Measurements from ENCODE around the gene TSPAN11.

Gene TSPAN11

DNA sequence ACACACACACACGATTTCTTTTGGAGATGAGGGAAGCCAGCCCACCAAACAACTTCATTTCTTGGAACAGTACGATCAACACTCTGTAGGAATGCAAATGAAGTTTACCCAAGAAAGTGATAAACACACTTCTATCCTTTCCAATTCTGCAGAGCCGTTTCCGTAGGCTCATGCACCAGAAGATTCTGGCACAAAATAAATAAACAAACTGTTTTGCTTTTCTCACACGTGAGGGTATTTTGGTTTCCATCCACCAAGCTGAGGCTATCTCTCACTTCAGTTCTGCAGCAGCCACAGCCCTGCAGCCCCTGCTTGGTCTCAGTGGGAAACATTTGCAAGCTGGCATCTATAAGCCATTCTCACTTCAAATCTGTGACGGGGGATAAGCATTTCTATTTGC is 15.3 kb upstream of the TSPAN11 start:
- no peak for DNase-seq (ENCODE audit: low spot score)

DNA sequence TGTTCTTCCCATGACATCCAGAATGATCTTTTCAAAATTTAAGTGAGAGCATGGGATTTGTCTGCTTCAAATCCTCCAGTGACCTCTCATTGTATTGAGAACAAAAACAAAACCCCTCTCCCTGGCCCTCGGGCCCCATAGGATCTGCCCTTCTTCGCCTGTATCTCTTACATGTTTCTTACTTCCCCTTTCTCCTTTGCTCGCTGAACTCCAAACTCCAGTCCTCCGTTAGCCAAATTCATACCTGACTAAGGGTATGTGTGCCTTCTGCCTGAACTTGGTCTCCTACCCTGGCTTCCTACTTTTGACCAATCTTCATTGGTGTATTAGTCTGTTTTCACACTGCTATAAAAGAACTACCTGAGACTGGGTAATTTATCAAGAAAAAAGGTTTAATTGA is 13.2 kb upstream of the TSPAN11 start:
- no peak for DNase-seq (ENCODE audit: low spot score)

DNA sequence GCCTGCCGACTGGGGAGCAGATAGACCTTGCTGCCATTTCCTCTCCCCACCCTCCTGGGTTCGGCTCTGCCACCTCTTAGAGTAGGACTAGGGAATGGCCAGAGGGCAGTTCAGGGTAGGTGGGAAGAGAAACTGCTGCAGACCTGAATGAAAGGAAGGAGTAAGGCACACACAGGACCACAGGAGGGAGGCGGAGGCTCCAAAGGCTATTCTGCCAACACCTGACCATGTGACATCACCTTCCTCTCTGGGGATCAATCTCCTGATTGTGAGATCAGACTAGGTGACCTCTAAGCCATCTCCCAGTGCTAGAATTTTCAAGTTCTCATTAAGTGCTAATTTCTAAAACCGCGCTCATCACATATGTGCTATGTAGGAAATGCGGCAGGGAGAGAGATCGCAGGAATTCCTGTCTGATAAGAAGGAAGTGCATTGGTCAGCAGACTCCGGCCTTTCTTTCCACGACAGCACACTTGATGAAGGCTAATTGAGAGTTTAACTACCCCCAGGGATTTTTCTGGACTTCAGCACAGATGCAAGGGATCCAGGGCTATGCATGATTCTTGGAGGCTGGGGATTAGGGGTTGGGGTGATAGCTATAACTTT is 11.5 kb upstream of the TSPAN11 start:
- DNase-seq (ENCODE audit: low spot score) = no peak

DNA sequence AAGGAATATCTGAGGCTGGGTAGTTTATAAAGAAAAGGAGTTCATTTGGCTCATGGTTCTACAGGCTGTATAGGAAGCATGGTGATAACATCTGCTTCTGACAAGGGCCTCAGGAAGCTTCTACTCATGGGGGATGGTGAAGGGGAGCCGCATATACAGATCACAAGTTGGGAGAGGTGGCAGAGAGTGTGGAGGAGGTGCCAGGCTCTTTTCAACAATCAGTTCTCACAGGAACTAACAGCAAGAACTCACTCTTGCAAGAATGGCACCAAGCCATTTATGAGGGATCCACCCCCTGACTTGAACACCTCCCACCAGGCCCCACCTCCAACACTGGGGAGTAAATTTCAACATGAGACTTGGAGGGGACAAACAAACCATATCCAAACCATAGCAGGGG is 3.5 kb upstream of the TSPAN11 start:
- no peak for DNase-seq (ENCODE audit: low spot score)

DNA sequence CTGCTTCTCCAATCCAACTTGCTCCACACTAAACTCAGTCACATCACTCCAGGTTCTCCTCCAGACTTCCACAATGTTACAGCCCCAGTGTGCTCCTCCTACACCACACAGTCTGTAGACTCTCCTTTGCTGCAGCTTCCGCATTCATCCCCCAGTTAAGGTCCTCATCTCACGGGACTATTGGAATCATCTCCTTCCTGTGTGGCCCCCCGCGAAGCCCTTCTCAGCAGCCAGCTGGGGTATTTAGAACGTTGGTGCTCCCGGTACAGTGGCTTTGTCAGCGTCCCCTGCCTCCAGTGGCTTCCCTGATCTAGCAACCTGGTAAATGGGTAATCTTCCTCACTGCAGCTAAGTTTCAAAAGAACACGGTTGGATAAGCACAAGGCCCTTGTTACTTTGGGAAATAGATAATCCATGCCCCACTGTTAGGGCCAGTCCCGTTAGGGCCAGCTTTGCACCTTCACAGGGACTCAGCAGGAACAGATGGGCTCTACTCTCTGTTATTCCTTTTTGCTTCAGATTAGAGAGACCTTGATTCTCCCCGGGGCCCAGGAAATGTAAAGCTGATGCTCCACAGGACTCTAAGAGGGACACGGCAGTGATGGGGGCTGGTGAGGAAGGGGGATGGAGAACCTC is 823 bp upstream of the TSPAN11 start:
- DNase-seq (ENCODE audit: low spot score) = no peak

DNA sequence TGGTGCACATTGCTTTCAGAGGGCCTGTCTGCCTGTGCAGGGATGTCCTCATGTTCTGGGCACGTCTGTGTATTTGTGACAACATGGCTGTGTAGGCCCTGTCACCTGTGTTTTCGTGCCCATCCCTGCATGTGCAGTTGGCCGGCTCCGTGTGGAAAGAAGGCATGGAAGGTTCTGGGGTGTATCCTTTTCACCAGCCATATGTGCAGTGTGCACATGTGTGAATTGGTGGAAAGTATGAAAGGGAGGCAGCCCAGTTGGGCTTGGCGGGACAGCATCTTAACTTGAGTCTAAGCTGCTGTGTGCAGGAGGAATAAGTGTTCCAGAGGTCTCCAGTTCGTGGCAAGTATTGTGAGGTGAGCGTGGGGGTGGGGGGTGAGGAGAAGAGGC is 669 bp downstream of the TSPAN11 start:
- no peak for DNase-seq (ENCODE audit: low spot score)

DNA sequence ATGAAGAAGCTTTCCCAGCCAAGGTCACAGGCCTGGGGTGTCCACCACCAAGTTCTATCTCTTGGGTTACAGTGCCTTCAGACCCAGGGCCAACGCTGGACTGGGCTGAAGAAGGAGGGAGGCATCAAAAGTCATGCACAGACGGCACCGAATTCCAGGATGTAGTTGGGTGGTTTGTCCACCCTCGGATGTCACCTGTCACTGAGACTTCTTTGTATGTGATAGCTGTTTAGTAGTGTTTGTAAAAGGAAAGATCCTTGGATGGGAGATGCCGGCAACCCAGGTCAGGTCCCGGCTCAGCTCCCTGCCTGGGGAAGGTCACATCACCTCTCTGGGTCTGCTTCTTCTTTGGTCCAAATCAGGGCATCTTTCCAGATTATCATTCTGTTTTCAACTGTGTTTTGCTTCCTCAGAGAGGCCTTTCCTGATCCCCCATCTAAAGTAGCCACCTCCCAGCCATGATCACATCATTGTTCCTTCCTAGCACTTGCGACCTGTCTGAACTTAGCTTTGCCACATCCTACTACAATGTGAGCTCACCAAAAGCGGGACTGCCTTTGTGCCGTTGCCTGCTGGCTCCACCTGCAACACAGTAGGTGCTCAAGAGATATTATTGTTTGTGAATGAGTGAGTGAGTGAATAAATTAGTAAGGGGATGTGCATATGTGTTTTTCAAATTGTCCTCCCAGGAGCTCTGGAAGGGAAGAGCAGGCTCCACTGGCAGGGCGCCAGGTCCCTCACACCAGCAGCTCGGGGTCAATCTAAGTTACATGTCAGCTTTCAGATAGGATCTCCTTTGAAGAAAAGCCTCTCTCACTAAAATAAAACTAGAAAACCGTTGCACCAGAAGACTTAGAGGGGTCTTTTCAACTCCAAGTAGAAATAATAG is 2.1 kb downstream of the TSPAN11 start:
- no peak for DNase-seq (ENCODE audit: low spot score)

DNA sequence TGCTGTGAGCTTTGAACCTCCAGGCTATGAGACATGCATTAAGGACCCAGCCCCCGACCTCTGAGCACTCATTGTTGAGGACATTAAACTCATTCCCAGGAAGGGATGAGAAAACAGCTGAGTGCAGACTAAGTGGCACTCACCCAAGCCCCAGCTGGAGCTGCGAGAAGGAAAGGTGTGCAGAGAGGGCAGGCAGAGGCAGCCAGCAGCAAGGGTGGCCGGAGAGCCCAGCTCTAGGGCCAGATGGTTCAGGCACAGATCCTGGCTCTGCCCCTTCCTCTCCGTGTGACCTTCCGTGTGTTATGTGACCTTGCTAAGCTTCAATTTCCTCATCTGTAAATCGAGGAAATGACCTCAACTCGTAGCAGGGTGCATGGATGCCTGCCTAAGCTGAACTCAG is 3.7 kb downstream of the TSPAN11 start:
- no peak for DNase-seq (ENCODE audit: low spot score)

DNA sequence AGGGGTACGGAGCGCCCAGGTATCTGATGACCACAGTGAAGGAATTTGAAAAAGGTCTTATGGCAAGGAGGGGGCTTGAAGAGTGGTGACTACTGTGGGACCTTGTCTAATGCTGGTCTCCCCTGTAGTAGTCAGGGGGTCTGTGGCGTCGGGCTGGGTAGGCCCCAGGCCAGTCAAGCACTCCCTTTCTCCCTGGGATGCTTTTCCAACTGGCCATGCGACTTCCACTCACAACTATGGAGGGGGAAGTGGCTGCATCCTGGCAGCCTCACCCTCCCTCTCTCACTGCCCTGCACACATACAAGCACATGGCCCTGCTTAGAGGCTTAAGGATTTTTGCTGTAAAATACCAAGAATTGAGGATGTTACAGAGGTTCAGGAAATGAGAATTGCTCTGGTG is 4.1 kb downstream of the TSPAN11 start:
- DNase-seq (ENCODE audit: low spot score) = no peak

DNA sequence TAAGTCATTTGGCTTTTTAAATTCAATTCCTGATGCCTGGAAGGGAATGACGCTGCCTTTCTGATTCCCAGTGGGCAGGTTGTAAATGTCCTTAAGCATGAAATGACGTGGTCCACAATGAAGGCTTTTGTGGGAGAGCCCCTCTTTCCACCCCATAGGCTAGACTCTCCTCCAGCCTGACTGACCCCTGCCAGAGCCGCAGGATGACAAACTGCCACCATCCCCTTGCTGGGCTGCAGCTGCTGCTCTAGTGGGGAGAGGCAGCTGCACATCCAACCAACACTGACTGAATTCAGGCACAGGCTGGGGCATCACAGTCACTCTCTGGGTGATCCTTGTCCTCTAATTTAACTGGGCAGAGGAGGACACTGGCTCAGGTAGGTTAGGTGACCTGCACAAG is 6.3 kb downstream of the TSPAN11 start:
- no peak for DNase-seq (ENCODE audit: low spot score)

DNA sequence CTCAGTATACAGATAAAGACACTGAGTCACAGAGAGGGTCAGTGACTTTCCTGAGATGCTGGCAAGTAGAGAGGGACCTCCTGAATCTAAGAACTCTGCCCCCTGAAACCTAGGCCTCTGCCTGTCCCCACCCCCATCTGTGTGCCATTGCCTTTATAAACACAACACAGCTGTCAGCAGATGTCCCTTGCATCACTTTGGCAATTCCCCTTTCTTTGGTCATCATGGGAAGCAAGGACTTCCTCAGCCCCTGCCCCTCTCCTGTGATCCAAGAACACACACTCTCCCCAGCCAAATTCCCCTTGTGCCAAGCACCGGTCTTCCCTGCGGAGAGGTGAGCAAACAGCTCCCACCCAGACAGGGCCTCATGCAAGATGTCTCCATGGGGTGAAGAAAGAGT is 8.3 kb downstream of the TSPAN11 start:
- no peak for DNase-seq (ENCODE audit: low spot score)

DNA sequence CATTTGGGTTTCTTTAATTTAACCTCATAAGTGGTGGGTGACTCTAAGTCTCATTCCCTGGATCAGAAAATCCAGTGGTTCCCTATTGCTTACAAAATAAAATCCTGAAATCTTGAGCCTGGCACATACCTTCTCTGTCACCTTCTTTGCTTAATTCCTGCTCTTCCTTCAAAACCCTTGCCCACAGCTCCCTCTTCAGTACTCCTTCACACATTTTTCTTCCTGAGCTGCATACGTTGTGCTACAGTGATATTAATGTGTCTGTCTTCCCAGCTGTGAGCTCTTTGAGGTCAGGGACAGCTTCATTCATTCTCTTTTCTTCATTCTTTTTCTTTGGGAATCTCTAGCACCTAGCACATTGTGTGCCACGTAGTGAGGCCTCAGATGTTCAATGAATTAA is 9.5 kb downstream of the TSPAN11 start:
- DNase-seq (ENCODE audit: low spot score) = no peak

DNA sequence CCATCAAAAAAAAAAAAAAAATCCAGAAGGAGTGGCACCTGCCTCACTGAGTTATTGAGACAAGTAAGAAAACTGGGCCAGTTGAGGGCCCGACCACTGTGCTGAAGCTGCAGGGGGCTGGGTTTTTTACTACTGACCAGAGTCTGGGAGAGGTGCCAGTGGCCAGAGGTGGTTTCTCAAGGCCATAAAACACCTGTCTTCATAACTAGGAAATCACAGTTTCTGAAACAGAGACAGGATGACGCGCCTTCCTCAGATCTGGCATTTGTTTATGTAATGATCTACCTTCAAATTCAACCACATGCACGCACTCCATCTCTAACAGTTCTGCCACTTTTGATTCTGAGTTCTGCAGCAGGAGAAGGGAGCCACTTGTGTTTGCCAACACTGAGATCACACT is 12.7 kb downstream of the TSPAN11 start:
- DNase-seq (ENCODE audit: low spot score) = no peak

DNA sequence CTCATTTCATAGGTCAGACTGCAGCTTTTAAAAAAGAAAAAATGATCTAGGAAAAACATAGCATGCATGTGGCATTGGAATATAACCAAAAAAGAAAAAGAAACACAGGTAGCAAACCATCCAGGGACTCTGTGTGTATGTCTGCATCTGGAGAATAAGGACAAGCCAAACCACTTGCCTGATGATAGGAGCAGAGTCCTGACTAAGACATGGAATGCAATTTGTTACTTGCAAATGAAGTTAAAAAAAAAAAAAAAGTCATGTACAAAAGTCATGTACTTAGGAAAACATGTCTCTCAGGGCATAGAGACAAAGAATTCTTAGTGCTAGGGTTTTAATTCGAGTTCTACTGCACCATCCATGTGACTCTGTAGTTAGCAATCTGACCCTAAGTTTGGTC is 15.9 kb downstream of the TSPAN11 start:
- no peak for DNase-seq (ENCODE audit: low spot score)

DNA sequence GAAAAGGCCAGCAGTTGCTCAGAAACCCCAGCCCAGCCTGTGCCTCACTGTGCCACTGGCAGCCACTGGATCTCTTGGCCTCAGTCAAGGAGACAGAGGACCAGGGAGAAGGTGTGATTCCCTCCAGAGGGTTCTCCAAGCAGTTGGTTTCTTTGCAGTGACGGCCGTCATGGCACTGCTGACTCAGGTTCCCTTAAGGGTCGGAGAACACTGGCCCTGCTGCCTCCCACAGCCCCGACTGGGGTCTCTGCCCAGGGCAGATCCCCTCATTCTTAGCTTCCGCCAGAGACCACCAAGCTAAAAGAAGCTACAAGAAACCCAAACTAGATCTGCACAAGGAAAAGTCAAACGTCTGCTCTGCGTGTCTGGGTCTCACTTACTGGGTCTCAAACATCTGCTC is 16.4 kb downstream of the TSPAN11 start:
- no peak for DNase-seq (ENCODE audit: low spot score)

DNA sequence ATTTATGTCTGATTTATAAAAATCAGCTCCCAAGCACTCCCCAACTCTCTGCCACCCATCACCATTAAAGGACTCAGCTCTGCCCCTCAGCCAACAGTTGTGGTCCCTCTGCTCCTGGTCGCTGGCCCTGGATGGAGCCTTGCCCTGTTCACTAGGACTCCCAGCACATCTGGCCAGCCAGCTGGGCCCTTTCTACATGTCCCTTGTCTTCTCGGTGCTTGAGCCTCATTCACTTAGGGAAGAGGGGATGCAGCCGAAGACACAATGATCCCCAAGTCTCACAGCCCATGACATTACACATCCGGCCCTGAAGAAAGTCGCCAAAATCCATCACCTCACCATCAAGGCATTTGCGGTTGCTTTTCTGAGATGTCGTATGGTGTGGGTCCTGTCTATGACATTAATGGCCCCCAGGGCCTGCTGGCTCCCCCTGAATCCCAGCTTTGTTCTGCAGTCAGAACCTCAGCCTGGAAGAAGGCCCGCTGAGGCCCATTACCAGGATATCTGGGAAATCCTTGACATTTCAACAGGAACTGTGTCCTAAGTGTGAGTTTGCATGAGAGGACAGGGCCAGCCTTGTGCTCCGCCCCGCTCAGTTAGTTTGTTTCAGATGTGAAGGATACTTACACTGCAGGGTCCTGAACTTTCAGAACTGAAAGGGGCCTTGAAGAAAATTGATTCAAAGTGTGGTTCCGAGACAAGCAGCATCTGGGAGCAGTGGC is 19.1 kb downstream of the TSPAN11 start:
- DNase-seq (ENCODE audit: low spot score) = no peak

DNA sequence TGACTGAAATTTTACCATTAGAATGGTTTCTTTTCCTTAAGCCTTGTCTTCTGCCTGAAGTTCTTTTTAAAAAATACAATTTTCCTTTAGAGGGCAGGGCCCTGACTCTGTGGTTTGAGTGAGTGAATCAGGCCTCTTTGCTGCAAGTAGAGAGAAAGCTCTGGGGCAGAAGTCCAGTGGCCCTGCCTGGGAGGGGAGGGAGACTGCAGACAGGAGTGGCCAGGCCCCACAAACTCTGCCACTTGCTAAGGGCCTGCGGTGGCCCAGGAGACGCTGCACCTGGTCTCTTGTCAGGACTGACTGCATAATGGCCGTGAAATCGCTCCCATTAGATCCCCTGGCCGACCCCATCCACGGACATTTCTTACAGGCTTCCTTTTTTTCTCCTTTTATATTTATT is 25.5 kb downstream of the TSPAN11 start:
- no peak for DNase-seq (ENCODE audit: low spot score)

DNA sequence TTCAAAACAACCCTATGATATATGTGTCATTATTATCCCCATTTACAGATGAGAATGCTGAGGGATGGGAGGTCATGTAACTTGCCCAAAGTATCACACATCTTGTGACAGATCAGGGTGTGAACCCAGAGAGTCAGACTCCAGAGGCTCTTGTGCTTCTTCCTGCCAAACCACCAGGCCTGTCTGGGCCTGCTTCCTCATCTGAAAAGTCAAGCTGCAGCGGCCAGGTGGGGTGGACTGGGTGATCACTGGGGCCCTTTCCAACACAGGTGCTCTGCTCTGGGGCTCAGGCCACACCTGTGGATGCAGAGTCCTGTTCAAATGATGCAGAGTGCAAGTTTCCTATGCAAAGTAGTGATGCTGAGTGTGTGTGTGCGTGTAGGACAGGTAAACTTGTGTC is 26.7 kb downstream of the TSPAN11 start:
- no peak for DNase-seq (ENCODE audit: low spot score)

DNA sequence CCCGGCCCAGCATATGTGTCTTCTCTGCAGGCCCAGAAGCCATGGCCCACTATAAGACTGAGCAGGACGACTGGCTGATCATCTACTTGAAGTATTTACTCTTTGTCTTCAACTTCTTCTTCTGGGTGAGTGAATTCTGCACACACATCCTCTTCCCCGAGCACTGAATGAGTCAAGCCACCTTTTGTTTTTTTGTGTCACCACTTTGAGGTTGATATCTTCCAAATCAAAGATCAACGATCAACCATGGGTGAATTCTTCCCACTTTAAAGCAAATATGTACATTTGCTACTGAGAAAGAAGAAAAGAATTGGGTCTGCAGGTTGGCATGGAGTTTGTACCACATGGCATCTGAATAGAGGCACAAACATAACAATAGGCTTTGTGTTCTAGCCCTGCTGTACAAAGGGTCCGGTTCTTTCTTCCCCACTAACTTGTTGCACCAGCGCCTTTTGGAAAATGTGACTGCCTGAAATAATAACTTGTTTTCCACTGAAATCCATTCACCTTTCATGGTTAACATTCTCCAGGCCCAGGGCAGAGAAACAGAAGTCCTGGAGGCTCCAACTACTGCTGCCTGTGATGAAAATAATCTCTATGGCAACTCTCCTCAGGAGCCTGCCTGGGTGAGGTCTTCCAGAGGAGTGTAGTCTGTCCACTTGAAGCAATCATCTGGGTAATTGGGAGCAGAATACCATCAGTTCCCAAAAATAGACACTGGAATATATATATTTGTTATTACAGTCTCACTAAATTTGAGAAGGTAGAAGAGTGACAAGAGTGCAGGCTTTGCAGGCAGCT is 27.6 kb downstream of the TSPAN11 start:
- DNase-seq (ENCODE audit: low spot score) = peak; percentile 39

DNA sequence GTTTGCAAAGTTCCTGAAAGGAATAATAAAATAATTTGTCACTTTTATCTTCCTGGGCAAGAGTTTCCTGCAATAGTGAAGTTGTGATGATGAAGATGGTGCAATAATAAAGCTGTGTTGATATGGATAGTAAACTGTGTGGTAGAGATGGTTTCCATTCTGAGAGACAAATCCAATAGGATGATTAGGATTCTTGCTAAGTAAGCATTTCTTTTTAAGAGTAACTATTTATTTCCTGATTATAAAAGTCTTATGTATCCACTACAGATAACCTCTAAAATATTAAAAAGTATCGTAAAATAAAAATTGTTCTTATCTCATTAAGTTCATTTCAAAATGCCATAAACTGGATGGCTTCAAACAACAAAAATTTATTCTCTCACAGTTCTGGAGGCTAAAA is 28.7 kb downstream of the TSPAN11 start:
- DNase-seq (ENCODE audit: low spot score) = no peak

DNA sequence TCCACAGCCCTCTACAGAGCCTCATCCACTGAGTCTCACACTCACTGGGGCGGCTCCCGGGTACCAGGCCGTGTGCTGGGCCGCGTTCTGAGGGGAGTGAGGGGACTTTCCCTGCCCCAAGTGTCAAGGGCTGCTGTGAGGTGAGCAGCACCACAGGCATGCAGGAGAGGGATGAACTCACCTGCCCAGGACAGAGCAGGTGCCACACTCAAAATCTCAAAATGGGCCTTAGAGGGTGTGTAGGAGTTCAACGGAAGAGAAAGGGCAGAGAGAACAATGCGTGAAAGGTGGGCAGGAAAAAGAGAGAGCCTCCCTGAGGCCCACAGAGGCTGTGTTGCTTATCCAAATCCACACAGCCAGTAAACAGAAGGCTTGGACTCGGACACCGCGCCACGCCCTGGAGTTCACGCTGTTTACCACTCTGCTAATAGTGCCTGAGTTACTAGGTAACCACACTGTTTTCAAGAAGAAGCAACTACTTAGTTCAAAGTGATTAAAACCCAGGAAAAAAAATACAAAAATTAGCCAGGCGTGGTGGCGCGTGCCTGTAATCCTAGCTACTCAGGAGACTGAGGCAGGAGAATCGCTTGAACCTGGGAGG is 32.7 kb downstream of the TSPAN11 start:
- no peak for DNase-seq (ENCODE audit: low spot score)
